Prostate gland (tissue), 2 donors: Measurements from ENCODE around the gene SUN1. TPM values are rescaled to one million over a fixed set of nuclear protein-coding genes. Genes with fewer than 3 reads are reported as not detected.

ENCODE experiments used
- DNase-seq: peaks from one replicate; pipeline ENCODE4 v3.0.0-alpha.2; 2019; ENCODE audit warnings: low spot score
- H3K27ac ChIP-seq, 2 donors: fragments of 200-600 bp; sonication (generic); 2 replicates each; pipeline ENCODE4 v1.5.1; 2017 to 2019
- H3K27me3 ChIP-seq: fragments of 200-600 bp; sonication (generic); replicated peaks from 2 replicates; pipeline ENCODE4 v1.5.1; 2019; ENCODE audit not compliant: insufficient read depth
- H3K36me3 ChIP-seq, 2 donors: fragments of 200-600 bp; sonication (generic); 1 replicate in 1 of 2; 2 replicates in 1 of 2; pipeline versions ENCODE4 v1.5.1 to v1.8.1; 2017 to 2019
- H3K4me1 ChIP-seq: fragments of 200-600 bp; sonication (generic); replicated peaks from 2 replicates; pipeline ENCODE4 v1.5.1; 2019
- H3K4me3 ChIP-seq, 2 donors: fragments of 200-600 bp; sonication (generic); 2 replicates each; pipeline ENCODE4 v1.5.1; 2017 to 2019
- H3K9me3 ChIP-seq: fragments of 200-600 bp; sonication (generic); 2 replicates; pipeline ENCODE4 v1.5.1; 2017
- POLR2A ChIP-seq: fragments of 450-650 bp; IDR thresholded peaks from one replicate; pipeline ENCODE4 v1.6.1; 2016; ENCODE audit warnings: antibody characterized with exemption, mild to moderate bottlenecking
- POLR2AphosphoS5 ChIP-seq: sonication (generic); formaldehyde crosslinking; IDR thresholded peaks from one replicate; pipeline ENCODE4 v1.6.1; 2017; ENCODE audit warnings: antibody characterized with exemption
- WGBS: methylation state at CpG from one replicate; pipeline ENCODE4 v1.1.5; 2018; 5-methylcytosine and 5-hydroxymethylcytosine counted together
- intact Hi-C: fragments of 100-400 bp; cut with DNase I; formaldehyde crosslinking; loops from one replicate; pipeline ENCODE4 v1.14.2; 2022
- total RNA-seq, 2 donors: library from RNA; depleted of rRNA; stranded (reverse); fragments of >200 nt; gene quantifications; one replicate each; pipeline ENCODE4 v1.1.0, GENCODE V29; 2016
- TF ChIP-seq, protein P1 (sequence below), 4 experiments: fragments of 200-600 bp in 2 of 4; fragments of 450-650 bp in 2 of 4; sonication (generic) in 2 of 4; IDR thresholded peaks; 1 replicate in 3 of 4; 2 replicates in 1 of 4; pipeline ENCODE4 v1.5.1; 2016 to 2019; ENCODE audit warnings: antibody characterized with exemption in 4 of 4, mild to moderate bottlenecking in 2 of 4, moderate library complexity in 2 of 4

Gene SUN1
- total RNA-seq, 2 donors from 2014 or later = 106 to 177 TPM

DNA sequence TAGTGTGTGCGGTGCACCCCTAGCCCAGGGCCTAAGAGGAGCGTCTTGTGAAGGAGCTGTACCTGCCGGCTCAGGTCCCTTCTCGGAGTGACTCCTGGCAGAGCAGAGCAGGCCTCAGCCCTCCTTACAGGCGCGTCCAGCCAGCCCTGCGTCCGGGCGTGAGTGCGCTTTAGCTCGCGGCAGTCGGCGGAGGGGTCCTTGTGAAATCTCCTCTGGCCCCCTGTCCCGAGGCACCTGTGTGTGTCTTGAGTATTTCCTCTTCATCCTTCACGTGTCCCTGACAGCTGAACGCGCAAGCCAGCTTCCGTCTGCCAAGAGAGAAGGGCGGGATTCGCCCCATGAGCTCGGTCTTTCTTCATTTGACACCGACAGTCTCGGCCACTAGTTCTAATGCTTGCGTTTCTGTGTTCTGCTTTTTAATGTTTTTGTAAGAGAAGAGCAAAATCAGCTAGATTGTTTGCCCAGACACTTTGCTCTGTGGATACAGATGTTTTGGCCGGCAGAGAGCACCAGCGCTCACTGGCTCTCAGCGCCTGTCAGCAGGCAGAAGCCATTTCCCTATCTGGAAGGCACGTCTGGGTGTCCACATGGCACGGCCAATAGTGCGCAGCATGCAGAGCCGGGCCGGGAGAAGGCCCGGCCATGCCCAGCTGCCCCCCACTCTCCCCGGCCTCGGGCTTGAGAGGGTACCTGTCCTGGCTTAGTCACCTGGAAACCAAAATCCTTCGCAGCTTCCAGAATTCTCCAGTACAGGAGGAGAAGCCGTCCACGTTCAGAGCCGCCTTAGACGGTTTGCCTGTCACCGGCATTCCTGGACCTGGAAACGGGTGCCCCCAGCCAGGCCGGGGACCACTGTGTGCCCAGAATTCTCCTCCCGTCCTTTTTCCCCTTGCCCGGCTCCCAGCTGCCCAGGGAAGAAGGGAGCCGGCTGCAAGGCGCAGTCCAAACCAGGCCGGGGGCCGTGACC lies 51.1 kb downstream of the SUN1 start:
- H3K4me1 ChIP-seq = peaks cover 11% of the 10 kb centered on the region
- intact Hi-C loops = no loop called here
- DNase-seq = no peak
- H3K27me3 ChIP-seq = no peaks in the 10 kb centered on the region
- TF ChIP-seq POLR2AphosphoS5 (no peak), POLR2A (no peak)
- TF ChIP-seq, protein P1, sequence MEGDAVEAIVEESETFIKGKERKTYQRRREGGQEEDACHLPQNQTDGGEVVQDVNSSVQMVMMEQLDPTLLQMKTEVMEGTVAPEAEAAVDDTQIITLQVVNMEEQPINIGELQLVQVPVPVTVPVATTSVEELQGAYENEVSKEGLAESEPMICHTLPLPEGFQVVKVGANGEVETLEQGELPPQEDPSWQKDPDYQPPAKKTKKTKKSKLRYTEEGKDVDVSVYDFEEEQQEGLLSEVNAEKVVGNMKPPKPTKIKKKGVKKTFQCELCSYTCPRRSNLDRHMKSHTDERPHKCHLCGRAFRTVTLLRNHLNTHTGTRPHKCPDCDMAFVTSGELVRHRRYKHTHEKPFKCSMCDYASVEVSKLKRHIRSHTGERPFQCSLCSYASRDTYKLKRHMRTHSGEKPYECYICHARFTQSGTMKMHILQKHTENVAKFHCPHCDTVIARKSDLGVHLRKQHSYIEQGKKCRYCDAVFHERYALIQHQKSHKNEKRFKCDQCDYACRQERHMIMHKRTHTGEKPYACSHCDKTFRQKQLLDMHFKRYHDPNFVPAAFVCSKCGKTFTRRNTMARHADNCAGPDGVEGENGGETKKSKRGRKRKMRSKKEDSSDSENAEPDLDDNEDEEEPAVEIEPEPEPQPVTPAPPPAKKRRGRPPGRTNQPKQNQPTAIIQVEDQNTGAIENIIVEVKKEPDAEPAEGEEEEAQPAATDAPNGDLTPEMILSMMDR (IDR thresholded peaks at IDR 0.05) = no peak
- H3K27ac ChIP-seq = no peak overlapping the region
- no peak overlapping the region for H3K4me3 ChIP-seq
- H3K9me3 ChIP-seq = no peaks in the 10 kb centered on the region
- H3K36me3 ChIP-seq = peaks cover 0 to 4% of the 10 kb centered on the region in 2 donors
- 67% methylated on average over 47 of the region's 50 CpGs for WGBS

DNA sequence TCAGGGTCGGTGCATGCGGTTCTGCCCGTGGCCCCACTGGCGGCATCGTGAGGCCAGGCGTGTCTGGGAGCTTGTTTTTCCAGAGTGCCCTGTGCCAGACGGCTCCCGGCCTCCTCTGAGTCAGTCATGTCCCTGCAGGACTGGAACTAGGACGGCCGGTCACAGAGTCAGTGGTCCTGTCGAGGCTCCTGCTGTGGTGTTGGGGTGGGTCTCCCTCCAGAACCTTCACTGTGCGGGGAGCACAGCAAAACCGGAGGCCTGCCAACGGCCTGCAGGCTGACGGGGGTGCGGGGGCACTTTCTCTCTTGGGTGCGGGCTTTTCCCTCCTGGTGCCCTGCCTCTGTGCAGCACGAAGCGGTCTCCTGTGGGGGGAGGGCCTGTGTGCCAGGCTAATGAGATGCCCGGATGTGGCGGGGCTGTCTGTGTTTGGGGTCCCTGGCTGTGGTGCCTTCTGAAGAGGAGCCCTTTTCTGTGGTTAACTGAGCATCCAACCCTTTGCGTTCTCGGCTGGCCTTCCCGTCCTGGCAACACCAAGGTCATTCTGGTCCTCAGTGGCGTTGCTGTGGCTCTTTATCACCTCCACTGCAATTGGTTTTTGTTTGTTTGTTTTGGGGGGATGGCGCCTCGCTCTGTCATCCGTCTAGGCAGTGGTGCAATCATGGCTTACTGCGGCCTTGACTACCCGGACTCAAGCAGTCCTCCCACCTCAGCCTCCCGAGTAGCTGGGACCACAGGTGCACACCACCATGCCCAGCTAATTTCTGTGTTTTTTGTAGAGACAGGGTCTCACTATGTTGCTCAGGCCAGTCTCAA lies 52.1 kb downstream of the SUN1 start:
- Histone ChIP-seq H3K27me3 (no peaks in the 10 kb centered on the region), H3K4me3 (no peak overlapping the region), H3K36me3 (peaks cover 0 to 4% of the 10 kb centered on the region in 2 donors), H3K4me1 (peaks cover 11% of the 10 kb centered on the region), H3K9me3 (no peaks in the 10 kb centered on the region), H3K27ac (peak overlapping the region in 1 of 2 donors; percentile 33)
- peak; percentile 51 for DNase-seq
- intact Hi-C loops = no loop called here
- WGBS = 78% methylated on average over 31 of the region's 31 CpGs
- no peak for TF ChIP-seq POLR2A
- TF ChIP-seq, protein P1 (IDR thresholded peaks at IDR 0.05) = no peak
- no peak for TF ChIP-seq POLR2AphosphoS5

- 77% methylated on average over 24 of the region's 25 CpGs for WGBS
- intact Hi-C loops = no loop called here
- no peak overlapping the region for H3K27ac ChIP-seq
- TF ChIP-seq, protein P1 (IDR thresholded peaks at IDR 0.05) = no peak
- TF ChIP-seq POLR2A = no peak
- no peak for TF ChIP-seq POLR2AphosphoS5
- H3K9me3 ChIP-seq = no peaks in the 10 kb centered on the region
- peaks cover 11% of the 10 kb centered on the region for H3K4me1 ChIP-seq
- no peaks in the 10 kb centered on the region for H3K27me3 ChIP-seq
- peaks cover 0 to 4% of the 10 kb centered on the region in 2 donors for H3K36me3 ChIP-seq
- H3K4me3 ChIP-seq = no peak overlapping the region
- no peak for DNase-seq
These were observed 53.1 kb downstream of the SUN1 start for GRCh38 chr7:885261-885892.

GRCh38 chr7:885893-886625 lies 53.8 kb downstream of the SUN1 start:
- intact Hi-C loops = no loop called here
- DNase-seq = no peak
- no peak for TF ChIP-seq POLR2AphosphoS5
- TF ChIP-seq, protein P1 (IDR thresholded peaks at IDR 0.05) = no peak
- no peak for TF ChIP-seq POLR2A
- no peaks in the 10 kb centered on the region for H3K27me3 ChIP-seq
- H3K9me3 ChIP-seq = no peaks in the 10 kb centered on the region
- H3K36me3 ChIP-seq = peaks cover 0 to 6% of the 10 kb centered on the region in 2 donors
- peaks cover 11% of the 10 kb centered on the region for H3K4me1 ChIP-seq
- no peak overlapping the region for H3K27ac ChIP-seq
- no peak overlapping the region for H3K4me3 ChIP-seq
- WGBS = 71% methylated on average over 23 of the region's 30 CpGs
